GM12892 (cell line): ENCODE results near the gene CFAP157.

Experiments used
- POLR2A ChIP-seq: IDR thresholded peaks from 2 replicates; pipeline ENCODE4 v1.6.1; 2011; ENCODE audit warnings: low read depth, low read length, control low read depth
- POLR2AphosphoS5 ChIP-seq: IDR thresholded peaks from 2 replicates; pipeline ENCODE4 v1.6.1; 2011; ENCODE audit warnings: low read depth, low read length, control low read depth
- TAF1 ChIP-seq: IDR thresholded peaks from 2 replicates; pipeline ENCODE4 v1.6.1; 2011; ENCODE audit warnings: low read depth, mild to moderate bottlenecking, control low read depth, low read length, borderline replicate concordance

DNA sequence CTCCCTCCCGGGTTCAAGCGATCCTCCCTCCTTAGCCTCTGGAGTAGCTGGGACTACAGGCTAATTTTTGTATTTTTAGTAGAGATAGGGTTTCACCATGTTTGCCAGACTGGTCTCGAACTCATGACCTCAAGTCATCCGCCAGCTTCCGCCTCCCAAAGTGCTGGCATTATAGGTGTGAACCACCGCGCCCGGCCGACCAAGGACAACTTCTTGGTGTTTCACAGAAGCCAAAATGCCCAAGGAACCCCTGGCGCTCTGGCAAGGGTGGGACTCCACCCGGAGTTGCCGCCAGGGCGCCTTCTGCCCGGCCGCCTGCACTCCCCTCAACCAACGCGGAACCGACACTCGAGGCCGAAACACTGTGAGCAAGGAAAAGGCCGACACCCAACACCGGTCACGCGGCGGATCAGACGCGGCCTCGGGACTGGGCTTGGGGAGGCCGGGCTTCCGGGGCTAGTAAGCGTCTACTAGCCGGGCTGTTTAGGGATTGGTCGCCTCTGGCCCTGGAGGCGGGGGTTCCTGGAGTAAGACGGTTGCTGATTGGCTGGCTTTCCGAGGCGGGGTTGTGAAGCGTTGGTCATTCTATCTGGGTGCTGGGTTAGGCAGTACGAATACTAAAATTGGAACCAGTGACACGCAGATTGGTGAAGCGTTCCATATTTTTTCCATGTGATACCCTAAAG is 7.7 kb upstream of the CFAP157 start:
- no peak for TF ChIP-seq POLR2AphosphoS5
- TF ChIP-seq POLR2A, result no peak
- TF ChIP-seq TAF1, result no peak
